K562 (cell line): ENCODE results near the gene NAA40. TPM values are rescaled to one million over a fixed set of nuclear protein-coding genes. Genes with fewer than 3 reads are reported as not detected.

Source experiments
- ATAC-seq: fragments of 200-7000 bp; cut with Tn5 transposase; 3 replicates; pipeline ENCODE4 v1.9.1; 2020; ENCODE audit warnings: moderate library complexity
- BruUV-seq: library from RNA; stranded (reverse); fragments of 400-500 nt; replicated peaks from 2 replicates; lab custom pipeline; 2021; lab: Mats Ljungman, UMichigan
- CTCF ChIA-PET: fragments of 300-600 bp; formaldehyde crosslinking; extraction: SDS; loops from one replicate; lab custom pipeline; 2021; ENCODE audit warnings: low intra/inter-chr PET ratio; lab: Yijun Ruan, JAX
- POLR2A ChIA-PET: fragments of 300-600, 350-650 bp; sonication (Branson Sonifier 250); formaldehyde crosslinking; extraction: SDS; loops from one replicate; lab custom pipeline; 2021; ENCODE audit warnings: antibody characterized with exemption, inconsistent platforms; lab: Yijun Ruan, JAX
- DNase-seq, 4 experiments: peaks; one replicate each; pipeline versions ENCODE4 v3.0.0 to v3.0.0-alpha.2; 2011 to 2018; ENCODE audit warnings: low spot score in 3 of 4, mixed read lengths in 3 of 4; ENCODE audit errors: extremely low read depth in 1 of 4
- FAIRE-seq: peaks from 2 replicates; lab custom pipeline; 2011; peaks lifted over from hg19 to GRCh38; lab: Jason Lieb, UNC
- H2AFZ ChIP-seq: 2 replicates; pipeline ENCODE4 v1.6.0; 2011; ENCODE audit warnings: low read depth, low read length, control low read depth, inconsistent platforms
- H3K27ac ChIP-seq: fragments of 200-600 bp; 3 replicates; pipeline ENCODE4 v1.8.0; 2011; ENCODE audit warnings: low read depth, mild to moderate bottlenecking, control low read depth, inconsistent platforms, low read length, moderate library complexity, mixed read lengths; ENCODE audit errors: extremely low read depth
- H3K27me3 ChIP-seq, 2 experiments: fragments of 300-600 bp in 1 of 2; 2 replicates in 1 of 2; 3 replicates in 1 of 2; pipeline versions ENCODE4 v1.6.0 to v1.8.0; 2011; ENCODE audit warnings: inconsistent platforms in 2 of 2, low read length in 2 of 2, mild to moderate bottlenecking in 1 of 2, mixed read lengths in 1 of 2, moderate library complexity in 1 of 2; ENCODE audit not compliant: control insufficient read depth in 2 of 2, insufficient read depth in 2 of 2
- H3K36me3 ChIP-seq: fragments of 300-600 bp; 3 replicates; pipeline ENCODE4 v1.8.0; 2011; ENCODE audit warnings: mild to moderate bottlenecking, low read length, inconsistent platforms; ENCODE audit not compliant: control insufficient read depth, insufficient read depth
- H3K4me1 ChIP-seq, 2 experiments: fragments of 200-600 bp in 1 of 2; replicated peaks in 1 of 2; 2 replicates in 1 of 2; 3 replicates in 1 of 2; pipeline versions ENCODE4 v1.5.1 to v1.8.0; 2011; ENCODE audit warnings: inconsistent platforms in 2 of 2, low read length in 2 of 2, mild to moderate bottlenecking in 1 of 2, mixed read lengths in 1 of 2, moderate library complexity in 1 of 2; ENCODE audit not compliant: control insufficient read depth in 2 of 2, insufficient read depth in 2 of 2
- H3K4me2 ChIP-seq: 2 replicates; pipeline ENCODE4 v1.6.1; 2011; ENCODE audit warnings: low read length, control low read depth, inconsistent platforms, mixed read lengths; ENCODE audit not compliant: insufficient read depth
- H3K4me3 ChIP-seq: fragments of 200-600 bp; sonication (generic), shearing (Covaris generic); 2 replicates; pipeline ENCODE4 v1.5.1; 2016; ENCODE audit warnings: control low read depth, inconsistent platforms
- H3K79me2 ChIP-seq: fragments of 200-600 bp; 3 replicates; pipeline ENCODE4 v1.8.0; 2011; ENCODE audit warnings: low read length, inconsistent platforms; ENCODE audit not compliant: control insufficient read depth, insufficient read depth
- H3K9ac ChIP-seq, 2 experiments: 2 replicates each; pipeline versions ENCODE4 v1.6.0 to v1.6.1; 2011; ENCODE audit warnings: low read depth in 2 of 2, low read length in 2 of 2, control low read depth in 1 of 2, inconsistent platforms in 1 of 2, mild to moderate bottlenecking in 1 of 2, mixed read lengths in 1 of 2; ENCODE audit not compliant: insufficient read depth in 1 of 2
- H3K9me1 ChIP-seq: one replicate; pipeline ENCODE4 v1.6.0; 2011; ENCODE audit warnings: inconsistent platforms, mild to moderate bottlenecking, low read length, moderate library complexity; ENCODE audit not compliant: control insufficient read depth, insufficient read depth
- H3K9me3 ChIP-seq: replicated peaks from 2 replicates; pipeline ENCODE4 v1.5.1; 2011; ENCODE audit warnings: low read depth, low read length, inconsistent platforms; ENCODE audit not compliant: control insufficient read depth, insufficient read depth
- H4K20me1 ChIP-seq: replicated peaks from 2 replicates; pipeline ENCODE4 v1.6.1; 2011; ENCODE audit warnings: low read length, inconsistent platforms, mixed read lengths; ENCODE audit not compliant: control insufficient read depth, insufficient read depth
- ATF1 ChIP-seq, 2 experiments: fragments of 450-650 bp in 1 of 2; IDR thresholded peaks; 2 replicates each; pipeline ENCODE4 v1.6.1; 2016; ENCODE audit warnings: missing compliant biosample characterization in 1 of 2, missing genetic modification characterization in 1 of 2
- BRF1 ChIP-seq: IDR thresholded peaks from 3 replicates; pipeline ENCODE4 v1.6.1; 2011; ENCODE audit warnings: borderline replicate concordance, mild to moderate bottlenecking; ENCODE audit not compliant: insufficient read length; ENCODE audit errors: extremely low read depth
- FOXA1 ChIP-seq: fragments of 450-650 bp; IDR thresholded peaks from 2 replicates; pipeline ENCODE4 v1.6.1; 2016; ENCODE audit warnings: mild to moderate bottlenecking, borderline replicate concordance
- PYGO2 ChIP-seq: fragments of 450-650 bp; IDR thresholded peaks from 2 replicates; pipeline ENCODE4 v1.6.1; 2016; ENCODE audit warnings: mild to moderate bottlenecking, missing genetic modification characterization, moderate library complexity, missing compliant biosample characterization
- SMARCE1 ChIP-seq: fragments of 450-650 bp; IDR thresholded peaks from 2 replicates; pipeline ENCODE4 v1.7.1; 2016; ENCODE audit warnings: mild to moderate bottlenecking
- SP2 ChIP-seq: IDR thresholded peaks from 2 replicates; pipeline ENCODE4 v1.6.1; 2011; ENCODE audit warnings: mild to moderate bottlenecking, low read depth, low read length, moderate library complexity; ENCODE audit not compliant: poor library complexity, severe bottlenecking; ENCODE audit errors: extremely low read depth
- SPI1 ChIP-seq: IDR thresholded peaks from 2 replicates; pipeline ENCODE4 v1.6.1; 2011; ENCODE audit warnings: low read depth, low read length, control low read depth, borderline replicate concordance
- TAF15 ChIP-seq: fragments of 200-400 bp; formaldehyde crosslinking; IDR thresholded peaks from 2 replicates; pipeline ENCODE4 v1.6.1; 2017; ENCODE audit warnings: mild to moderate bottlenecking, low read depth, low read length, moderate library complexity
- ZNF134 ChIP-seq: fragments of 250-450 bp; sonication (Bioruptor Pico); conservative IDR thresholded peaks from 2 replicates; pipeline ENCODE4 v1.4.0; 2020
- ZNF347 ChIP-seq: fragments of 450-650 bp; formaldehyde crosslinking; IDR thresholded peaks from 2 replicates; pipeline ENCODE4 v1.4.0; 2020; ENCODE audit warnings: low read depth, mild to moderate bottlenecking, moderate library complexity
- ZNF778 ChIP-seq: fragments of 450-650 bp; formaldehyde crosslinking; IDR thresholded peaks from 2 replicates; pipeline ENCODE4 v1.4.0; 2020; ENCODE audit warnings: mild to moderate bottlenecking, moderate library complexity
- ZSCAN32 ChIP-seq: fragments of 450-650 bp; formaldehyde crosslinking; IDR thresholded peaks from 2 replicates; pipeline ENCODE4 v1.4.0; 2020; ENCODE audit warnings: mild to moderate bottlenecking, moderate library complexity
- WGBS: fragments of 100-300 bp; shearing (Covaris generic); methylation state at CpG from one replicate; pipeline ENCODE4 v1.1.6; 2016; ENCODE audit warnings: low coverage, mixed read lengths; ENCODE audit not compliant: insufficient coverage; ENCODE audit errors: missing lambda C conversion rate; 5-methylcytosine and 5-hydroxymethylcytosine counted together
- in situ Hi-C: fragments of 300-500 bp; cut with MboI; formaldehyde crosslinking; loops from 4 replicates; pipeline ENCODE4 v1.15.0; 2018; ENCODE audit warnings: inconsistent platforms, mixed read lengths
- intact Hi-C: fragments of 100-400 bp; cut with micrococcal nuclease; formaldehyde crosslinking; loops from 2 replicates; pipeline ENCODE4 v1.14.2; 2022
- polyA plus RNA-seq, 8 experiments: library from polyadenylated mRNA; depleted of rRNA in 4 of 8; stranded (reverse) in 5 of 8; unstranded in 3 of 8; fragments of >200 nt; fragmentation: Nextera tagmentation in 2 of 8; fragmentation: Illumina TruSeq in 1 of 8; extraction: Ambion mirVana in 2 of 8; extraction: Trizol in 1 of 8; gene quantifications; 2 replicates each; pipeline versions ENCODE4 v1.2.1 to v1.2.3, GENCODE V29; 2011 to 2014; ENCODE audit warnings: inconsistent platforms in 1 of 8, missing spikeins in 1 of 8
- total RNA-seq, 7 experiments: library from RNA; depleted of rRNA in 6 of 7; stranded (reverse); fragments of >200 nt in 6 of 7; fragmentation: Illumina TruSeq in 2 of 7; extraction: Trizol in 2 of 7; gene quantifications; 2 replicates each; pipeline versions ENCODE4 v1.2.1 to v1.2.3, GENCODE V29; 2011 to 2021; ENCODE audit warnings: low replicate concordance in 1 of 7
- TF ChIP-seq, protein P1 (sequence below), 2 experiments: fragments of 450-650 bp; conservative IDR thresholded peaks; 2 replicates each; pipeline ENCODE4 v1.6.1; 2017; ENCODE audit warnings: mild to moderate bottlenecking in 2 of 2, moderate library complexity in 2 of 2

NAA40 gene
- total and polyA plus RNA-seq, 9 of the 15 experiments (the other 6 are each of a cell fraction or from before 2014, with no cell fraction given): 6.2 to 39.0 (median 23.1) TPM

DNA sequence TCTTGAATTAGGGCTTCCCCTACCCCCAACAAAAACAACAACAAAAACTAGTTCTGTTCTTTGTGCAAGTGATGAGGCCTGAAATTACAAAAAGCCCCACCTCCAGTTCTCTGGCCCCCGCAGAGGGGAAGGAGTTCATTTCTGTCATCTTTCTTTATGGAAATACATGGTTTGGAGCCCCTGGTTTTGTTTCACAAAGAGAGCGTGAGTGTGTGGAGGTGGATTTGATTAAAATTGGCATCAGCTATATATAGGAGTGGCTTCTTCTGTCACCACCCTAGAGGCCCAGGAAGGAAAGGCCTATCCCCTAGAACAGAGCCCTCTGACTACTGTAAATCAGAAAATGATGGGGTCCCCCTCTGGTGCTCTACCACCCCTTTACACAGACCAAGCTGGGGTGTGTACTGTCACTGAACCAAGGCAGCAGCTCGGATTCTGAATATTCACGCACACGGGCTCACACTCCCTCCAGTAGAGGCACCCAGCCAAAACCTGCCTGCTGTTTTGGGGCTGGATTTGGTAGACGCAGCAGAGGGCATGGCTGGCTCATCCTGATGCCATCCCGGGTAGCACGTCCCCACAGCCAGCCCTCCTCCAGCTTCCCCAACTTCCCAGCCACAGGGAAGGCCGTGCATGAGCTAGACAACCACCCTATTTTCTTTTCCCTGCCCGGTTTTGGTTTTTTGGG is 41.2 kb upstream of the NAA40 start:
- TF ChIP-seq ZSCAN32 (CRISPR knock-in tag) (no peak), PYGO2 (tag) (no peak), SPI1 (no peak), ZNF134 (CRISPR knock-in tag) (no peak), SMARCE1 (no peak), BRF1 (no peak), SP2 (no peak), ZNF347 (CRISPR knock-in tag) (no peak), ZNF778 (CRISPR knock-in tag) (no peak), FOXA1 (no peak), TAF15 (no peak), ATF1 (CRISPR knock-in tag; IDR thresholded peaks at IDR 0.05) (no peak), ATF1 (tag; IDR thresholded peaks at IDR 0.05) (no peak)
- TF ChIP-seq, protein P1, sequence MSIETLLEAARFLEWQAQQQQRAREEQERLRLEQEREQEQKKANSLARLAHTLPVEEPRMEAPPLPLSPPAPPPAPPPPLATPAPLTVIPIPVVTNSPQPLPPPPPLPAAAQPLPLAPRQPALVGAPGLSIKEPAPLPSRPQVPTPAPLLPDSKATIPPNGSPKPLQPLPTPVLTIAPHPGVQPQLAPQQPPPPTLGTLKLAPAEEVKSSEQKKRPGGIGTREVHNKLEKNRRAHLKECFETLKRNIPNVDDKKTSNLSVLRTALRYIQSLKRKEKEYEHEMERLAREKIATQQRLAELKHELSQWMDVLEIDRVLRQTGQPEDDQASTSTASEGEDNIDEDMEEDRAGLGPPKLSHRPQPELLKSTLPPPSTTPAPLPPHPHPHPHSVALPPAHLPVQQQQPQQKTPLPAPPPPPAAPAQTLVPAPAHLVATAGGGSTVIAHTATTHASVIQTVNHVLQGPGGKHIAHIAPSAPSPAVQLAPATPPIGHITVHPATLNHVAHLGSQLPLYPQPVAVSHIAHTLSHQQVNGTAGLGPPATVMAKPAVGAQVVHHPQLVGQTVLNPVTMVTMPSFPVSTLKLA (conservative IDR thresholded peaks at IDR 0.05): no peak
- Histone ChIP-seq H3K36me3 (peaks cover 83% of the 10 kb centered on the region), H3K27ac (no peak overlapping the region), H3K4me1 (peaks cover 3% of the 10 kb centered on the region in 2 experiments; a peak in 2 of 5 replicates), H3K79me2 (peaks cover 16% of the 10 kb centered on the region), H4K20me1 (peaks cover 7% of the 10 kb centered on the region; the same call in 1 of the 2 replicates), H3K9me3 (no peaks in the 10 kb centered on the region), H3K4me3 (no peak overlapping the region), H3K9me1 (no peaks in the 10 kb centered on the region), H2AFZ (no peak overlapping the region), H3K27me3 (no peaks in the 10 kb centered on the region), H3K9ac (peak overlapping the region in 1 of 2 experiments; percentile 29; a peak in 1 of 4 replicates), H3K4me2 (no peak overlapping the region)
- ChIA-PET CTCF (no interaction called here), POLR2A (interaction anchor here (1.1 to 1.7 kb wide), 2 partner anchors 9 to 14 kb away, joined by 5 read pairs; no protein-coding TSS in a partner anchor)
- in situ Hi-C loops (no loop called here), intact Hi-C loops (no loop called here)
- FAIRE-seq (no peak), ATAC-seq (no peak), DNase-seq (no peak)
- 92% methylated on average over 10 of the region's 10 CpGs for WGBS
- no TSS peak for BruUV-seq
